ENCODE data around the gene LCE1D. TPM values are rescaled to one million over a fixed set of nuclear protein-coding genes. Genes with fewer than 3 reads are reported as not detected.

Gene LCE1D
- total RNA-seq, 1 experiment from 2014 or later, result not detected

GRCh38 chr1:152760551-152761190 lies 35.9 kb upstream of the LCE1D start:
- no peaks in the 10 kb centered on the region for H3K4me1 ChIP-seq (ENCODE audit: control insufficient read depth in 1 of 2, insufficient read depth in 2 of 2, low read length in 2 of 2)
- H3K36me3 ChIP-seq (ENCODE audit: control insufficient read depth in 1 of 2, insufficient read depth in 2 of 2, low read length in 2 of 2), result no peaks in the 10 kb centered on the region
- DNase-seq (ENCODE audit: low read depth, low spot score), result no peak
- BruUV-seq (replicated peaks), result no TSS peak
- POLR2A ChIA-PET, result no interaction called here
- intact Hi-C loops (cut with micrococcal nuclease), result no loop called here
- H3K4me2 ChIP-seq (ENCODE audit: low read length), result no peak overlapping the region
- ATAC-seq, result no peak
- CTCF ChIA-PET, result no interaction called here
- no peaks in the 10 kb centered on the region for H4K20me1 ChIP-seq (ENCODE audit: insufficient read depth)
- H3K4me3 ChIP-seq (replicated peaks in 1 of 2; ENCODE audit: low read depth in 1 of 2, low read length in 2 of 2), result no peak overlapping the region
- H2AFZ ChIP-seq (ENCODE audit: low read depth, low read length, poor library complexity, severe bottlenecking), result no peak overlapping the region
- H3K9ac ChIP-seq (ENCODE audit: low read length), result no peak overlapping the region
- RAD21 ChIA-PET (ENCODE audit: low non-redundant PET in 1 of 2, low total read pairs in 2 of 2, uncharacterized antibody in 2 of 2, unreplicated experiment in 2 of 2), result no interaction called here
- H3K27ac ChIP-seq (ENCODE audit: low read depth, low read length), result no peak overlapping the region
- peaks cover 38% of the 10 kb centered on the region; the same call in 1 of the 2 replicates for H3K27me3 ChIP-seq (ENCODE audit: insufficient read depth, low read length)
- H3K9me3 ChIP-seq (ENCODE audit: control insufficient read depth in 1 of 2, insufficient read depth in 1 of 2, low read depth in 1 of 2, low read length in 2 of 2), result no peaks in the 10 kb centered on the region
- H3K79me2 ChIP-seq (ENCODE audit: insufficient read depth, low read length), result no peaks in the 10 kb centered on the region
- no peaks in the 10 kb centered on the region for H3K9me2 ChIP-seq (ENCODE audit: insufficient read depth)
- TF ChIP-seq POLR2A (IDR thresholded peaks at IDR 0.05; ENCODE audit: borderline replicate concordance, extremely low read depth, insufficient read depth, insufficient read length) (no peak), CBX3 (IDR thresholded peaks at IDR 0.05; ENCODE audit: low read depth) (no peak), JUND (IDR thresholded peaks at IDR 0.05) (no peak), RAD21 (IDR thresholded peaks at IDR 0.05; ENCODE audit: low read depth) (no peak), CTCF (IDR thresholded peaks at IDR 0.05 in 2 of 3, conservative IDR thresholded peaks at IDR 0.05 in 1 of 3; ENCODE audit: borderline replicate concordance in 1 of 3, insufficient read depth in 1 of 3, low read depth in 2 of 3, low read length in 2 of 3) (no peak), EGR1 (IDR thresholded peaks at IDR 0.05; ENCODE audit: low read depth) (no peak), POLR2AphosphoS5 (IDR thresholded peaks at IDR 0.05; ENCODE audit: low read depth, low read length) (no peak), EZH2 (IDR thresholded peaks at IDR 0.05) (no peak), FOSL1 (IDR thresholded peaks at IDR 0.05; ENCODE audit: low read depth) (no peak), TCF7L2 (IDR thresholded peaks at IDR 0.05; ENCODE audit: borderline replicate concordance, extremely low read depth, insufficient read depth, insufficient read length) (no peak), MAX (IDR thresholded peaks at IDR 0.05) (no peak), SIN3A (IDR thresholded peaks at IDR 0.05; ENCODE audit: low read depth) (no peak), ZBTB33 (IDR thresholded peaks at IDR 0.05; ENCODE audit: extremely low read depth, insufficient replicate concordance, low read length) (no peak), SRF (IDR thresholded peaks at IDR 0.05; ENCODE audit: low read depth) (no peak), CEBPB (IDR thresholded peaks at IDR 0.05; ENCODE audit: low read depth) (no peak), YY1 (IDR thresholded peaks at IDR 0.05; ENCODE audit: extremely low read depth, insufficient replicate concordance, low read depth, low read length) (no peak), ZFX (IDR thresholded peaks at IDR 0.05) (no peak), ATF3 (IDR thresholded peaks at IDR 0.05) (no peak)

Measured in HCT116 (cell line).